ENCODE results near the gene MAML2. TPM values are rescaled to one million over a fixed set of nuclear protein-coding genes. Genes with fewer than 3 reads are reported as not detected.

The MAML2 gene
- polyA plus RNA-seq, 4 donors, result 27.8 to 33.5 (median 32.1) TPM

- no peak for DNase-seq (ENCODE audit: low read depth in 4 of 4, low spot score in 3 of 4)
Measured at GRCh38 chr11:96026310-96026709, 316.7 kb downstream of the MAML2 start.

GRCh38 chr11:96024666-96025065 is 318.3 kb downstream of the MAML2 start:
- no peak for DNase-seq (ENCODE audit: low read depth in 4 of 4, low spot score in 3 of 4)

- DNase-seq (ENCODE audit: low read depth in 4 of 4, low spot score in 3 of 4), result no peak
Measured at GRCh38 chr11:96023275-96023674, 319.7 kb downstream of the MAML2 start.

GRCh38 chr11:96021901-96022650 is 320.9 kb downstream of the MAML2 start:
- DNase-seq (ENCODE audit: low read depth in 4 of 4, low spot score in 3 of 4), result no peak

GRCh38 chr11:96019810-96020747 is 322.9 kb downstream of the MAML2 start:
- DNase-seq (ENCODE audit: low read depth in 4 of 4, low spot score in 3 of 4), result no peak

GRCh38 chr11:96019281-96019680 is 323.7 kb downstream of the MAML2 start:
- no peak for DNase-seq (ENCODE audit: low read depth in 4 of 4, low spot score in 3 of 4)

- no peak for DNase-seq (ENCODE audit: low read depth in 4 of 4, low spot score in 3 of 4)
Measured at GRCh38 chr11:96017856-96018255, 325.1 kb downstream of the MAML2 start.

GRCh38 chr11:96016978-96017502 is 326.0 kb downstream of the MAML2 start:
- DNase-seq (ENCODE audit: low read depth in 4 of 4, low spot score in 3 of 4), result no peak

- no peak for DNase-seq (ENCODE audit: low read depth in 4 of 4, low spot score in 3 of 4)
Measured at GRCh38 chr11:96015906-96016565, 327.0 kb downstream of the MAML2 start.

- no peak for DNase-seq (ENCODE audit: low read depth in 4 of 4, low spot score in 3 of 4)
Measured at GRCh38 chr11:96014217-96014616, 328.8 kb downstream of the MAML2 start.

- DNase-seq (ENCODE audit: low read depth in 4 of 4, low spot score in 3 of 4), result no peak
Measured at GRCh38 chr11:96013461-96014213, 329.4 kb downstream of the MAML2 start.

GRCh38 chr11:96012086-96012824 is 330.7 kb downstream of the MAML2 start:
- peak; percentile 64 to 73 (median 69) for DNase-seq (ENCODE audit: low read depth in 4 of 4, low spot score in 3 of 4)

- DNase-seq (ENCODE audit: low read depth in 4 of 4, low spot score in 3 of 4), result no peak
Measured at GRCh38 chr11:96010683-96011082, 332.3 kb downstream of the MAML2 start.

- no peak for DNase-seq (ENCODE audit: low read depth in 4 of 4, low spot score in 3 of 4)
Measured at GRCh38 chr11:96008161-96008720, 334.8 kb downstream of the MAML2 start.

- no peak for DNase-seq (ENCODE audit: low read depth in 4 of 4, low spot score in 3 of 4)
Measured at GRCh38 chr11:96006037-96006436, 337.0 kb downstream of the MAML2 start.

- DNase-seq (ENCODE audit: low read depth in 4 of 4, low spot score in 3 of 4), result no peak
Measured at GRCh38 chr11:96004862-96005261, 338.1 kb downstream of the MAML2 start.

GRCh38 chr11:96002754-96003290 is 340.2 kb downstream of the MAML2 start:
- DNase-seq (ENCODE audit: low read depth in 4 of 4, low spot score in 3 of 4), result no peak

GRCh38 chr11:96002339-96002738 is 340.7 kb downstream of the MAML2 start:
- no peak for DNase-seq (ENCODE audit: low read depth in 4 of 4, low spot score in 3 of 4)

- no peak for DNase-seq (ENCODE audit: low read depth in 4 of 4, low spot score in 3 of 4)
Measured at GRCh38 chr11:96001037-96001436, 342.0 kb downstream of the MAML2 start.
